SK-N-SH treated with all-trans-retinoic acid at 6 μM for 48 hours (cell line): ENCODE measurements around the gene ACBD7.

ENCODE experiments used
- ATAC-seq: fragments of 200-7000 bp; cut with Tn5 transposase; 3 replicates; pipeline ENCODE4 v1.9.1; 2020; ENCODE audit warnings: mild to moderate bottlenecking, moderate library complexity
- ARNTL ChIP-seq: fragments of 450-650 bp; formaldehyde crosslinking; IDR thresholded peaks from 2 replicates; pipeline ENCODE4 v1.5.0; 2020; ENCODE audit warnings: low read depth, mild to moderate bottlenecking, moderate library complexity, borderline replicate concordance
- BACH2 ChIP-seq: fragments of 250-450 bp; sonication (Bioruptor Pico); IDR thresholded peaks from 2 replicates; pipeline ENCODE4 v1.9.0; 2021; ENCODE audit warnings: mild to moderate bottlenecking, borderline replicate concordance
- CREB5 ChIP-seq: fragments of 250-450 bp; sonication (Bioruptor Pico); IDR thresholded peaks from 2 replicates; pipeline ENCODE4 v1.5.1; 2020; ENCODE audit warnings: low read depth, mild to moderate bottlenecking, moderate library complexity
- CSDC2 ChIP-seq: fragments of 250-450 bp; sonication (Bioruptor Pico); IDR thresholded peaks from 2 replicates; pipeline ENCODE4 v1.5.0; 2020; ENCODE audit warnings: mild to moderate bottlenecking, moderate library complexity
- ESRRG ChIP-seq: fragments of 250-450 bp; sonication (Bioruptor Pico); IDR thresholded peaks from 2 replicates; pipeline ENCODE4 v1.6.1; 2021; ENCODE audit warnings: mild to moderate bottlenecking
- GLIS3 ChIP-seq: fragments of 250-450 bp; sonication (Bioruptor Pico); IDR thresholded peaks from 2 replicates; pipeline ENCODE4 v1.5.0; 2020; ENCODE audit warnings: mild to moderate bottlenecking, moderate library complexity
- ISL1 ChIP-seq: fragments of 250-450 bp; sonication (Bioruptor Pico); IDR thresholded peaks from 2 replicates; pipeline ENCODE4 v2.1.2; 2022; ENCODE audit warnings: mild to moderate bottlenecking, moderate library complexity
- PPARA ChIP-seq: fragments of 250-450 bp; sonication (Bioruptor Pico); IDR thresholded peaks from 2 replicates; pipeline ENCODE4 v1.5.0; 2020; ENCODE audit warnings: mild to moderate bottlenecking, borderline replicate concordance
- SNAI2 ChIP-seq: fragments of 250-450 bp; sonication (Bioruptor Pico); IDR thresholded peaks from 2 replicates; pipeline ENCODE4 v1.5.0; 2020; ENCODE audit warnings: mild to moderate bottlenecking, moderate library complexity
- TCF4 ChIP-seq: fragments of 250-450 bp; sonication (Bioruptor Pico); IDR thresholded peaks from 2 replicates; pipeline ENCODE4 v1.8.0; 2021; ENCODE audit warnings: mild to moderate bottlenecking, moderate library complexity, borderline replicate concordance
- TOX ChIP-seq: fragments of 250-450 bp; sonication (Bioruptor Pico); IDR thresholded peaks from 2 replicates; pipeline ENCODE4 v1.8.0; 2021; ENCODE audit warnings: mild to moderate bottlenecking, moderate library complexity, borderline replicate concordance
- TSHZ2 ChIP-seq: fragments of 250-450 bp; sonication (Bioruptor Pico); IDR thresholded peaks from 2 replicates; pipeline ENCODE4 v1.5.0; 2020; ENCODE audit warnings: mild to moderate bottlenecking, moderate library complexity
- ZC3H10 ChIP-seq: fragments of 250-450 bp; sonication (Bioruptor Pico); IDR thresholded peaks from 2 replicates; pipeline ENCODE4 v1.5.1; 2021; ENCODE audit warnings: mild to moderate bottlenecking, moderate library complexity
- ZFP3 ChIP-seq: fragments of 250-450 bp; sonication (Bioruptor Pico); IDR thresholded peaks from 2 replicates; pipeline ENCODE4 v1.5.0; 2020; ENCODE audit warnings: mild to moderate bottlenecking, moderate library complexity
- ZFP30 ChIP-seq: fragments of 450-650 bp; formaldehyde crosslinking; IDR thresholded peaks from 2 replicates; pipeline ENCODE4 v1.5.0; 2022; ENCODE audit warnings: mild to moderate bottlenecking, moderate library complexity
- ZNF70 ChIP-seq: fragments of 450-650 bp; formaldehyde crosslinking; IDR thresholded peaks from 2 replicates; pipeline ENCODE4 v1.5.0; 2020; ENCODE audit warnings: mild to moderate bottlenecking, moderate library complexity
- ZNF8 ChIP-seq: fragments of 450-650 bp; formaldehyde crosslinking; IDR thresholded peaks from 2 replicates; pipeline ENCODE4 v1.5.0; 2020; ENCODE audit warnings: mild to moderate bottlenecking, moderate library complexity
- TF ChIP-seq, protein P1 (sequence below): fragments of 250-450 bp; sonication (Bioruptor Pico); IDR thresholded peaks from 2 replicates; pipeline ENCODE4 v1.5.1; 2021; ENCODE audit warnings: mild to moderate bottlenecking, moderate library complexity
- TF ChIP-seq, protein P2 (sequence below): fragments of 250-450 bp; sonication (Bioruptor Pico); IDR thresholded peaks from 2 replicates; pipeline ENCODE4 v1.8.0; 2020; ENCODE audit warnings: mild to moderate bottlenecking, moderate library complexity, borderline replicate concordance
- TF ChIP-seq, protein P3 (sequence below): fragments of 250-450 bp; sonication (Bioruptor Pico); IDR thresholded peaks from 2 replicates; pipeline ENCODE4 v1.8.0; 2021; ENCODE audit warnings: low read depth, mild to moderate bottlenecking, moderate library complexity, borderline replicate concordance

Gene ACBD7

DNA sequence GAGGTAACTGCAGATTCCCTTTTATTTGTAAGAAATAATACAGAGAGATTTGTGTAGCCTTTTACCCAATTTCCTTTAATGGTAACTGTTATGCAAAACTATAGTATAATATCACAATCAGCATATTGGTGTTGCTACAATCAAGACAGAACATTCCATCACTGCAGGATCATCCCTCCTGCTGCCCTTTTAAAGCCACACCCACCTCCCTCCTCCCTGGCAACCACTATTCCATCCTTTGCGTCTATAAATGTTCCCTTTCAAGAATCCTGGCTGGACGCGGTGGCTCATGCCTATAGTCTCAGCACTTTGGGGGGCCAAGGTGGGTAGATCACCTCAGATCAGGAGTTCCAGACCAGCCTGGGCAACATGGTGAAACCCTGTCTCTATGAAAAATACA, 13.2 kb downstream of the ACBD7 start:
- no peak for TF ChIP-seq ZFP3 (CRISPR knock-in tag)
- TF ChIP-seq ZNF70, result no peak
- TF ChIP-seq, protein P1, sequence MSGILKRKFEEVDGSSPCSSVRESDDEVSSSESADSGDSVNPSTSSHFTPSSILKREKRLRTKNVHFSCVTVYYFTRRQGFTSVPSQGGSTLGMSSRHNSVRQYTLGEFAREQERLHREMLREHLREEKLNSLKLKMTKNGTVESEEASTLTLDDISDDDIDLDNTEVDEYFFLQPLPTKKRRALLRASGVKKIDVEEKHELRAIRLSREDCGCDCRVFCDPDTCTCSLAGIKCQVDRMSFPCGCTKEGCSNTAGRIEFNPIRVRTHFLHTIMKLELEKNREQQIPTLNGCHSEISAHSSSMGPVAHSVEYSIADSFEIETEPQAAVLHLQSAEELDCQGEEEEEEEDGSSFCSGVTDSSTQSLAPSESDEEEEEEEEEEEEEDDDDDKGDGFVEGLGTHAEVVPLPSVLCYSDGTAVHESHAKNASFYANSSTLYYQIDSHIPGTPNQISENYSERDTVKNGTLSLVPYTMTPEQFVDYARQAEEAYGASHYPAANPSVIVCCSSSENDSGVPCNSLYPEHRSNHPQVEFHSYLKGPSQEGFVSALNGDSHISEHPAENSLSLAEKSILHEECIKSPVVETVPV (CRISPR knock-in tag), result no peak
- ATAC-seq, result no peak

DNA sequence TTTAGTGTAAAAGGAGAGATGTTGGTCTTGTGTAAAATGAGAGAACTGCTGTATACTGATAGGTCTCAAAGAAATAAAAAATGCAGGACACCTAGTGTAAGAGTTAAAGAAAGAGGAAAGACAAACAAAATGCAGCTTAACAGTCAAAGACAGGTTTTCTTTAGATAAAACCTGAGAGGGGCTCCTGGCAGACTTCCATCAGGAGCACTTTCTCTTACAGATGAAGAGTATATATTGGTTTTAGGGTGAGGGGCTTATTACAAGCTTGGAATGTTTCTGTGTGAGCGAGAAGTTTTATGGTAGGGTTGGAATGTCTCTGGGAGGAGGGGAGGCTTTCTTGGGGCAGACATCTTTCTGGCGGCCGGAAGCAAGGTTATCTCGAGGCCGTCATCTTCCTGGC, 16.2 kb downstream of the ACBD7 start:
- TF ChIP-seq ZNF70 (no peak), ZNF8 (CRISPR knock-in tag) (no peak), BACH2 (CRISPR knock-in tag) (no peak), ESRRG (no peak), GLIS3 (no peak), ISL1 (CRISPR knock-in tag) (no peak), TCF4 (CRISPR knock-in tag) (no peak), CSDC2 (no peak), ZFP30 (CRISPR knock-in tag) (no peak), PPARA (CRISPR knock-in tag) (no peak), CREB5 (CRISPR knock-in tag) (no peak), SNAI2 (CRISPR knock-in tag) (no peak), ZFP3 (CRISPR knock-in tag) (no peak), TOX (CRISPR knock-in tag) (no peak)
- TF ChIP-seq, protein P2, sequence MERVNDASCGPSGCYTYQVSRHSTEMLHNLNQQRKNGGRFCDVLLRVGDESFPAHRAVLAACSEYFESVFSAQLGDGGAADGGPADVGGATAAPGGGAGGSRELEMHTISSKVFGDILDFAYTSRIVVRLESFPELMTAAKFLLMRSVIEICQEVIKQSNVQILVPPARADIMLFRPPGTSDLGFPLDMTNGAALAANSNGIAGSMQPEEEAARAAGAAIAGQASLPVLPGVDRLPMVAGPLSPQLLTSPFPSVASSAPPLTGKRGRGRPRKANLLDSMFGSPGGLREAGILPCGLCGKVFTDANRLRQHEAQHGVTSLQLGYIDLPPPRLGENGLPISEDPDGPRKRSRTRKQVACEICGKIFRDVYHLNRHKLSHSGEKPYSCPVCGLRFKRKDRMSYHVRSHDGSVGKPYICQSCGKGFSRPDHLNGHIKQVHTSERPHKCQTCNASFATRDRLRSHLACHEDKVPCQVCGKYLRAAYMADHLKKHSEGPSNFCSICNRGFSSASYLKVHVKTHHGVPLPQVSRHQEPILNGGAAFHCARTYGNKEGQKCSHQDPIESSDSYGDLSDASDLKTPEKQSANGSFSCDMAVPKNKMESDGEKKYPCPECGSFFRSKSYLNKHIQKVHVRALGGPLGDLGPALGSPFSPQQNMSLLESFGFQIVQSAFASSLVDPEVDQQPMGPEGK, result no peak
- TF ChIP-seq, protein P1 (CRISPR knock-in tag), result no peak
- TF ChIP-seq, protein P3, sequence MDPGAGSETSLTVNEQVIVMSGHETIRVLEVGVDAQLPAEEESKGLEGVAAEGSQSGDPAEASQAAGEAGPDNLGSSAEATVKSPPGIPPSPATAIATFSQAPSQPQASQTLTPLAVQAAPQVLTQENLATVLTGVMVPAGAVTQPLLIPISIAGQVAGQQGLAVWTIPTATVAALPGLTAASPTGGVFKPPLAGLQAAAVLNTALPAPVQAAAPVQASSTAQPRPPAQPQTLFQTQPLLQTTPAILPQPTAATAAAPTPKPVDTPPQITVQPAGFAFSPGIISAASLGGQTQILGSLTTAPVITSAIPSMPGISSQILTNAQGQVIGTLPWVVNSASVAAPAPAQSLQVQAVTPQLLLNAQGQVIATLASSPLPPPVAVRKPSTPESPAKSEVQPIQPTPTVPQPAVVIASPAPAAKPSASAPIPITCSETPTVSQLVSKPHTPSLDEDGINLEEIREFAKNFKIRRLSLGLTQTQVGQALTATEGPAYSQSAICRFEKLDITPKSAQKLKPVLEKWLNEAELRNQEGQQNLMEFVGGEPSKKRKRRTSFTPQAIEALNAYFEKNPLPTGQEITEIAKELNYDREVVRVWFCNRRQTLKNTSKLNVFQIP (CRISPR knock-in tag), result no peak
- no peak for ATAC-seq

GRCh38 chr10:15069230-15069629, 19.3 kb downstream of the ACBD7 start:
- no peak for ATAC-seq
- TF ChIP-seq ISL1 (CRISPR knock-in tag), result no peak
- TF ChIP-seq ZC3H10 (CRISPR knock-in tag), result no peak
- no peak for TF ChIP-seq ZNF70
- no peak for TF ChIP-seq TCF4 (CRISPR knock-in tag)
- TF ChIP-seq, all 23 proteins: peak for 0

DNA sequence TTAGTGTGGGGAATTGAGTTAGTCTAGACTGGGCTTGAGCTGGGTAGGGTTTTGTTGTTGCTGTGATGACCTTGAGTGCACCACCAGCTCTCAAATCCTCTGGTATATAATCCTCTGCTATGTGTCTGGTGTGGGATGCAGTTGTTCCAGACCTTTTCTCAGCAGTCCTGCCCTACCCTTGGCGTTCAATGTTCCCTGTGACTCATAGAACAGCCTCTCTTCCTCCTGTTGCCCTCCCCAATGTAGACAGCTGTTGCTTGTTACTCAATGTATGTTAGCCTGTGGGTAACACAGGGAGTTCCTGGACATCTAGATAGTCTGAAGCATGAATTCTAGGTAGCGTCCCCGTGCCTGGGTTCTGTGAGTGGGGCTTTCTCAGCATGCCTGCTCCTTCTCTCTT, 19.8 kb downstream of the ACBD7 start:
- no peak for ATAC-seq
- TF ChIP-seq, protein P2, result no peak
- no peak for TF ChIP-seq TSHZ2 (CRISPR knock-in tag)
- TF ChIP-seq ZFP30 (CRISPR knock-in tag), result no peak
- TF ChIP-seq, protein P1 (CRISPR knock-in tag), result no peak
- no peak for TF ChIP-seq GLIS3
- TF ChIP-seq ZFP3 (CRISPR knock-in tag), result no peak
- no peak for TF ChIP-seq PPARA (CRISPR knock-in tag)
- no peak for TF ChIP-seq ARNTL (CRISPR knock-in tag)
- TF ChIP-seq CSDC2, result no peak
- TF ChIP-seq TCF4 (CRISPR knock-in tag), result no peak
- TF ChIP-seq ESRRG, result no peak
- TF ChIP-seq SNAI2 (CRISPR knock-in tag), result no peak
